Measurements from ENCODE around the gene ROBO2.

The ROBO2 gene

GRCh38 chr3:77414881-77415280 is 375.0 kb downstream of the ROBO2 start:
- DNase-seq (ENCODE audit: low read depth), result no peak

DNA sequence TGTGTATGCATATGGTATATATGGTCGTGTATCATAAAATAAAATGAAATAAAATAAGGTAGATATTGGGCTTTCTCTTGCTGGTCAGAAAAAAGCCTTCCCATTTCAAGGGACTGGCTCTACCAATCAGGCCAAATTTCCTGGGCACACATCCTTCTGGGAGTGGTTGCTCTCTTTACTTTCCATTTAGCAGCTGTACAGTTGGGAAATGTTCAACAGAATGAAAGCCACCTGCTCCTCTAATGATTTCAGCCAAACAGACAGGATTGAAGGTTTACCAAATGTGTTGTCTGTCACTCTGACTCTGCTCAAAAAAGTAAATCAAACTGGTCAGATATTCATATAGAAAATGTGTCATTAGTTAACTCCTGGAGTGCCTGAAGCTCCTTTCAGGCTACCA is 380.4 kb downstream of the ROBO2 start:
- DNase-seq (ENCODE audit: low read depth), result no peak

GRCh38 chr3:77421916-77422315 is 382.0 kb downstream of the ROBO2 start:
- DNase-seq (ENCODE audit: low read depth), result no peak

GRCh38 chr3:77426531-77426930 is 386.6 kb downstream of the ROBO2 start:
- no peak for DNase-seq (ENCODE audit: low read depth)

DNA sequence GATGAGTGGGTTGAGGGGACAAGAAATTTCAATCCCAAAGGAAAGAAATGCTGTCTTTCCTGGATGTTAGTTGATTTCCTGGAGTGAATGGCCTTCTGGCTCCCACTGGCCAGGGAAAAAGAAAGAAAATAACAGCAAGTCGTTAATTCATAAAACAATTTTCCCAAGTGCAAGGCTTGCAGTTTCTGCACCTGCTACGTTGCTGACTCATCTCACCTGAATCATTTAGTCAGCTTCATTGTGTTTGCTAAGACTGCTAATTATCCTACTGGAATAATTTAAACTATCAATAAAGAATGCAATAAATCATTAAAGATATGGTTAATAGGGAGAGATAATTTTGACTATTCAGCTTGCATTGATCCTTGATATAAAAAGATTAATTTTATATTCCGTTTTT is 387.6 kb downstream of the ROBO2 start:
- DNase-seq (ENCODE audit: low read depth), result no peak

GRCh38 chr3:77436908-77437307 is 397.0 kb downstream of the ROBO2 start:
- DNase-seq (ENCODE audit: low read depth), result no peak

- DNase-seq (ENCODE audit: low read depth), result no peak
Observed at GRCh38 chr3:77446084-77446483, 406.2 kb downstream of the ROBO2 start.

- DNase-seq (ENCODE audit: low read depth), result no peak
Observed at GRCh38 chr3:77446761-77447160, 406.9 kb downstream of the ROBO2 start.

- DNase-seq (ENCODE audit: low read depth), result no peak
Observed at GRCh38 chr3:77449459-77450350, 409.8 kb downstream of the ROBO2 start.

- DNase-seq (ENCODE audit: low read depth), result no peak
Observed at GRCh38 chr3:77456431-77456830, 416.5 kb downstream of the ROBO2 start.

DNA sequence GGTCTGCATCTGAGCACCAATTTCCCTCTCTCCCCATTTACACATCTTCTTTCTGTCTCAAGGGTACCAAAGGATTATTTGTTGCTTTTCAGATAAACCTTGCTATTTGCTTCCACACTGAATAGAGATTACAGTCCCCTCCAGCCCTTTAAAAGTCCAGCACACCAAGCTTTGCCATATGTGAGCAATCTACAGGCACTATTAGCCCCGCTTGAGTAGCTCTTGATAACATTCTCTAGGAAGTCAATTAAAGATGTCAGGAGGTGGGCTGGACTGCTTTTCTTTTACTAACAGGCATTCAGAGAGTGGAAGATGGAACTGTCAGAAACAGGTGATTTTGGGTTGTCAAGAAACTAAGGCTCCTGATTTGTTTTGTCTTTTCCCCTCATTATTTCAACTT is 417.0 kb downstream of the ROBO2 start:
- no peak for DNase-seq (ENCODE audit: low read depth)

DNA sequence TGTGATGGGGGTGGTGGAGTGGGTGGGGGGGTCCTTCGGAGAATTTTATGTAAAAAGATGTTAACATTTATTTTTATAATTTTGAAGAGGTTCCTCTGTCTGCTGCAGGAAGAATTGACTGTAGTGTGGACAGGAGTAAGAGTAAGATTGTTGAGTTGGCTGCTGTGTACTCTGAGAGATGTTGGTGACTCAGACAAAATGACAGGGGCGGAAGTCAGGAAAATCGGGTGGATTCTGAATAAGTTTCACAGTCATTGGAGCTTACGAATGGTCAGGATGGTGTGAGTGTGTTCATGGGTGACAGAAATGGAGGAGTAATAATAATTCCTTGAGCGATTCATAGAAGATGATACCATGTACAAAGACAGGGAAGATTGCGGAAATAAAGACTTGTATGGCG is 420.0 kb downstream of the ROBO2 start:
- no peak for DNase-seq (ENCODE audit: low read depth)

DNA sequence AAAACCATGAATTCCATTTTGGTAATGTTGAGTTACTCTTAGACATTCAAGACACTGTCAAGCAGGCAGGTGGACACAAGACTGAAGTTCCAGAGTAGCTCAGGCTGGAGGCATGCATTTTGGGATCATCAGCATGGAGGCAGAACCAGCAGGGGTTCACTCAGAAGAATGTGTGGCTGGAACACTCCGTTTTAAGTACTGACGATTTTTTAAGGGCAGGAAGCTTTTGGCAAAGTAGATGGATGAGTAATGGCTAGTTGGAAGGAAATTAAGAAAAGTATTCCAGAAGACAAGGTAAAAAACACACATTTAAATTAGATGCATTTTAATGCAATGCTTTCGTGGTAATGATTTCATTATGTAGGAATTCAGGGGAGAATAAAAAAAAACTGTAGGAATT is 420.4 kb downstream of the ROBO2 start:
- DNase-seq (ENCODE audit: low read depth), result no peak

- DNase-seq (ENCODE audit: low read depth), result no peak
Observed at GRCh38 chr3:77462951-77463350, 423.1 kb downstream of the ROBO2 start.

- DNase-seq (ENCODE audit: low read depth), result no peak
Observed at GRCh38 chr3:77464111-77464688, 424.3 kb downstream of the ROBO2 start.

- no peak for DNase-seq (ENCODE audit: low read depth)
Observed at GRCh38 chr3:77466562-77467115, 426.7 kb downstream of the ROBO2 start.

GRCh38 chr3:77467702-77468625 is 428.1 kb downstream of the ROBO2 start:
- no peak for DNase-seq (ENCODE audit: low read depth)

DNA sequence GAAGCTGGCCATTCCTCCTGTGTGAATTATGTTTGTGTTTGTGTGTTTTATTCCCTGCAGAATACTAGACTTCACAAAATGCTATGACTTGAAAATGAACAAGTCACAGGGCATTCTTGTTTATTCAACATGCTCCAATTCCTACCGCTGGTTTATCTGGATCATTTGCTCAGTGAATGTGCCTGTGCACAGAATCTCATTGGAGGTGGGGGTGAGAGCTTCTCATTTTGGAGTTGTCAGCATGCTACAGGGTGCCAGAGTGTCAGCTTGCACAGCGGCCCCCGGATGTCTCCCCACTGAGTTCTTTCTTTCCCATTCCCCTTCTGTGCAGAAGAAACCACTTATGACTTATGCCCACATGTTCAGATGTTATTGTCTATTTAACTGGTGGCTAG is 428.7 kb downstream of the ROBO2 start:
- DNase-seq (ENCODE audit: low read depth), result no peak

DNA sequence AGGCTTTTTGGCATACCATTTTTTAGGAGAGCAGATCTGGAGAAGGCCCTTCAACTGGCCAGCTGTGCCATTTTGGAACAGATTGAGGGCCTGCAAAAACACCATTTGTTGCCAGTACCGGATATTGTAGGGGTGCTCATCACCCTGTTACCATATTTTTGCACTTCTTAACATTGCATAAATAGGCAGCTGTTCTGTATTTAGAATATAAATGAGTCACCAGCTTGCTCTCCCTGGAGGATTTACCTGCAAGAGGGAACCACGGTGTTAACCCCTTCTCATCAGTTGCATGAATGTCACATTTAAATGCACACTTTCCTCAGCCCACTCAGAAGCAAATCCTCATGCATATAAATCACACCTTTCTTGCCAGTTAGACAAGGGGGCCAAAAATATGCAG is 435.6 kb downstream of the ROBO2 start:
- DNase-seq (ENCODE audit: low read depth), result no peak

DNA sequence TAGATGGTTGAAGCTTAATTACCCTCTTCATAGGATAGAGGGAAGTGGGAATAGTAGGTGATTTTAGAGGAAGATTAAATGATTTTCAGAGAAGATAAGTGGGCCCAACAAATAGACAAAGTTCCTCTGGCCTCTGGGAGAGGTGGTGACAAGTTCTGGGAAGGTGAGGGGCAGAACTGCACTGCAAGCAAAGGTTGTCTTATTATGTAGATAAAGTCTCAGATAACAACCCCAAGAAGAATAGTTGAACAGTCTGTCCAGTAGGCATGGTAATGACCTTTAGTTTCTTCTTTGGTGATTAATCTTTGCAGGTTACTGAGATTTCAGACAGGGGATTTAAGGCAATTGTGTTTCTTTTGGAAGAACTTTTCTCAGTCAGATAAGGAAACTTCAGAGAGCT is 439.1 kb downstream of the ROBO2 start:
- no peak for DNase-seq (ENCODE audit: low read depth)

DNA sequence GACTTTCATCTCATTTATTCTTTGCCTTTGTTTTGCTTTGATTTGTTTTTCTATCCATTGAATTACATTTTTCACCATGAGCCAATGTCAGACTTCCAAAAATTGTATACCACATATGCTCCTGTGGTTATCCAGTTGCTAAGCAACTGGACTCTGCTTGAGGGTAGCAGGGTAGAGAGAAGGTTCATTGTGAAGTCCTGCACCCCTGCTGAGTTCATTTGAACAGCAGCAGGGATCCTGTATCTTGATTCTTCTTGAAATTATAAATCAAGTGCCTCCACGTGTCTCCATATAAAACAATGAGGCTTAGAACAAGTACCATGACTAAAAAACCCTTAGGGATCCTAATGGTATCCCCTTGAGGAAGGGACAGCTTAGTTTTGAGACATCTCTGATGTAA is 449.3 kb downstream of the ROBO2 start:
- no peak for DNase-seq (ENCODE audit: low read depth)

DNA sequence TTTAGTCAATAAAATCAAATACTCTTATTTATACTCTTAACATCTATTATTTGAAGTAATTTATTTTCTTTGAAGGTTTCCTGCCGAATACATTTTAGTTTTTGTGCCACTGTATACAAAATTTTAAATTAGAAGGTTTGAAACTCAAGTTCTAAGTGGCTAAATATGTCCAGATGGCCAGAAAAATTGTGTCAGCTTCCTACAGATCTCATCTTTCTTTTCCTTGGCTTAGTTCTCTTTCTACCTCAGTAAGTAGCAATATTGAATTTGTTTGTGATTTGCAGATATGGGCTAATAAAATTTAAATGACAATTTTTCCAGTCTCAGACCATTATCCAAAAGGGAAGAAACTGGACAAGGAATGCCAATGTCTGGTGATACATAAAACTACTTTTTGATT is 452.1 kb downstream of the ROBO2 start:
- DNase-seq (ENCODE audit: low read depth), result no peak

Measured in activated T-cell treated with anti-CD3 and anti-CD28 coated beads for 1 hour (primary cell).